Measurements from ENCODE around the gene LRRC66.

LRRC66 gene, protein sequence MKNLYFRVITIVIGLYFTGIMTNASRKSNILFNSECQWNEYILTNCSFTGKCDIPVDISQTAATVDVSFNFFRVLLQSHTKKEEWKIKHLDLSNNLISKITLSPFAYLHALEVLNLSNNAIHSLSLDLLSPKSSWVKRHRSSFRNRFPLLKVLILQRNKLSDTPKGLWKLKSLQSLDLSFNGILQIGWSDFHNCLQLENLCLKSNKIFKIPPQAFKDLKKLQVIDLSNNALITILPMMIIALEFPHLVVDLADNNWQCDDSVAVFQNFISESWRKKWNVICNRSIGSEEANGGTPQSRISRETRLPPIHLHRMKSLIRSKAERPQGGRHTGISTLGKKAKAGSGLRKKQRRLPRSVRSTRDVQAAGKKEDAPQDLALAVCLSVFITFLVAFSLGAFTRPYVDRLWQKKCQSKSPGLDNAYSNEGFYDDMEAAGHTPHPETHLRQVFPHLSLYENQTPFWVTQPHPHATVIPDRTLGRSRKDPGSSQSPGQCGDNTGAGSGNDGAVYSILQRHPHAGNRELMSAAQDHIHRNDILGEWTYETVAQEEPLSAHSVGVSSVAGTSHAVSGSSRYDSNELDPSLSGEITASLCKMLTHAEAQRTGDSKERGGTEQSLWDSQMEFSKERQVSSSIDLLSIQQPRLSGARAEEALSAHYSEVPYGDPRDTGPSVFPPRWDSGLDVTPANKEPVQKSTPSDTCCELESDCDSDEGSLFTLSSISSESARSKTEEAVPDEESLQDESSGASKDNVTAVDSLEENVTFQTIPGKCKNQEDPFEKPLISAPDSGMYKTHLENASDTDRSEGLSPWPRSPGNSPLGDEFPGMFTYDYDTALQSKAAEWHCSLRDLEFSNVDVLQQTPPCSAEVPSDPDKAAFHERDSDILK

DNA sequence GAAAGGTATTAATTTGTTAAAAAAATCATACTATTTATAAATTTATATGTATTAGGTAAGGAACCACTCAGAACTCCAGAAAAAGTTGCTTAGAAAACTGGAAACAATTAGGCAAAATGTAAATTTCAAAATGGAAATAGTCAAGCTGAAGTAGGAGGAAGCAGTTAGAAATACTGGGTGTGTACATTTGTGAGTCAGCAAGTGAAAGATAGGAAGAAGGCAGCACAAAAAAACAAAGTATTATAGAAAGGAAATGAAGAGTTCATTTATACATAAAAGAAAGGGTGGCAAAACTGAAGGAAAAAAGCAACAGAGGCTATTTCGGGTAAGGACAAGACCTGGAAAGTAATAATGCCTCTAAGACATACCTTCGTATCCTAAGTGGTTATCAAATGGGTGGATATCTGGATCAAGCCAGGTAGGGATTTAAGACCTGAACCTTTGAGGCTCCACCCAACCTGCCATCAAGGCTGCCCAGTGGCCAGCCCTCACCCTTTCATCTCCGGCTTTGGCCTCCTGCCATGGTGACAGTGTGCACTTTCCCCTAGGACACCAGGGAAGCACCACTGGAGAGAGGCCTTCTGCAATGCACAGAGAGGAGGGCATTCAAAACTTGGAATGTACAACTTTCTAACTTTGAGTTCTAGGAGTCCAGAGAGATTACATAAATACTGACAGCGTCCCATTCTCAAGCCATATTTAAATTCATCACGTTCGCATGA lies at the start of gene LRRC66:
TSS of gene LRRC66 (minus strand) at position 428 of the 722 bp plus-strand sequence. CDS start 2,750 bp downstream, outside the sequence.
- peaks cover 3% of the 10 kb centered on the region for H3K36me3 ChIP-seq (ENCODE audit: control insufficient read depth, insufficient read depth, low read length)
- no peaks in the 10 kb centered on the region for H3K9me3 ChIP-seq (ENCODE audit: control insufficient read depth, low read length)
- H3K4me3 ChIP-seq (ENCODE audit: low read length): peak within 1 kb of the TSS; percentile 12
- peak within 1 kb of the TSS; percentile 45 for H3K9ac ChIP-seq (ENCODE audit: low read length)
- H3K4me1 ChIP-seq (ENCODE audit: control insufficient read depth, insufficient read depth, low read length): peaks cover 10% of the 10 kb centered on the region
- no peaks in the 10 kb centered on the region for H3K27me3 ChIP-seq (ENCODE audit: control insufficient read depth, insufficient read depth, low read length)

DNA sequence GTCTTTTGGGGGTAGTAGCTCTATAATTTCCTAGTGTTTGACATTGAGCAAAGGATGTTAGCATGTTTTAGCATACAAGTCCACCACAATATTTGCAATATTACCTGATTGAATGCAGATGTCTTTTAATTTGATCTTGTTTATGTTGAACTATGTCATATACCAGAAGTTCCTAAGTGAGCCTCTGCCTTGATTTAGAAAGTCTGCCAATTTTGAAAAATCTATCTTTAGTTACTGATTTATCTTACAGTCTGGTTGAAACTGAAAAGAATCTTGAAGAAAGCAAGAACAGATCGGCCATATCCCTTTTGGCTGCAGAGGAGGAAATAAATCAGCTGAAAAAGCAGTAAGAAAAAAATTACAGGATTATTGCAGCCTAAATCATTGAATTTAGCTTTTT lies 49.4 kb upstream of the LRRC66 start:
- Histone ChIP-seq H3K4me1 (ENCODE audit: control insufficient read depth, insufficient read depth, low read length) (no peaks in the 10 kb centered on the region), H3K36me3 (ENCODE audit: control insufficient read depth, insufficient read depth, low read length) (no peaks in the 10 kb centered on the region), H3K9ac (ENCODE audit: low read length) (no peak overlapping the region), H3K4me3 (ENCODE audit: low read length) (no peak overlapping the region), H3K27me3 (ENCODE audit: control insufficient read depth, insufficient read depth, low read length) (no peaks in the 10 kb centered on the region), H3K9me3 (ENCODE audit: control insufficient read depth, low read length) (no peaks in the 10 kb centered on the region)

DNA sequence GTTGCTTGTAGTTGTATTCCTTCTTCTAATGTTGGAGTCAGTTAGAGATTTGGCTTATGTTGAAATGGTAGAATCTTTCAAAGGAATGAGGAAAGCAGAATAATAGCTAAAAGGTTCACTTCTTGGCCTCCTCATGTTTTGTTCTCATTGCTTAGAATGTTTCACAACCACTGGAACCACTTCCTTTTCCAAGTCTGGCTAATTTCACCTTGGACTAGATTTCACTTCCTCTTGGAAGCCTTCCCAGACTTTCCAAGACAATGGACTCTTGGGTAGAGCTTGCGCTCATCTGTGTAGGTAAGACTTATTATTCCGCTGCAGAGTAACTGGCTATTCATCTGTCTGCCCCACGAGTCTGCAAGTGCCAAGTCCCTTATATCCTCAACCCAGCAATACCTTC lies 39.2 kb upstream of the LRRC66 start:
- Histone ChIP-seq H3K4me1 (ENCODE audit: control insufficient read depth, insufficient read depth, low read length) (peaks cover 22% of the 10 kb centered on the region), H3K4me3 (ENCODE audit: low read length) (no peak overlapping the region)

DNA sequence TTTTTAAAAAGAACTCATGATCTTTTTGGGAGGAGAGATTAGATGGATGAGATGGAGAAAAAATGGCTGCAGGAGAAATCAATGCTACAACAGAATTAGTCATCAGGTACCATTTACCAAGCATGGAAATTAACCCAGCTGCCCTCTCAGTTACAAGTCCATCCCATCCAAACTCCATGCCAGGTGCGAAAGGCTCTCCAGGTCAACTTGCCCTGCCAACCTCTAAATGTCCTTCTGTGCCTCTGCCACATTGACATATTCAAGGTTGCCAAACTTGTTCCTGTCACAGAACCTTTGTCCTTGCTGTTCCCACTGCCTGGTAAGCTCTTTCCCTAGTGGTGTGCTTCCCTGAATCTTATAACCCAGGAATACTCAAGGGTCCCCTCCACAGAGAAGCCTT lies 38.1 kb upstream of the LRRC66 start:
- Histone ChIP-seq H3K4me3 (ENCODE audit: low read length) (no peak overlapping the region), H3K9me3 (ENCODE audit: control insufficient read depth, low read length) (no peaks in the 10 kb centered on the region), H3K27me3 (ENCODE audit: control insufficient read depth, insufficient read depth, low read length) (no peaks in the 10 kb centered on the region), H3K4me1 (ENCODE audit: control insufficient read depth, insufficient read depth, low read length) (peaks cover 22% of the 10 kb centered on the region), H3K9ac (ENCODE audit: low read length) (no peak overlapping the region), H3K36me3 (ENCODE audit: control insufficient read depth, insufficient read depth, low read length) (no peaks in the 10 kb centered on the region)

More for the DNA sequence above, 39.2 kb upstream of the LRRC66 start:
- H3K9me3 ChIP-seq (ENCODE audit: control insufficient read depth, low read length): no peaks in the 10 kb centered on the region
- no peaks in the 10 kb centered on the region for H3K36me3 ChIP-seq (ENCODE audit: control insufficient read depth, insufficient read depth, low read length)
- H3K27me3 ChIP-seq (ENCODE audit: control insufficient read depth, insufficient read depth, low read length): no peaks in the 10 kb centered on the region
- H3K9ac ChIP-seq (ENCODE audit: low read length): no peak overlapping the region

DNA sequence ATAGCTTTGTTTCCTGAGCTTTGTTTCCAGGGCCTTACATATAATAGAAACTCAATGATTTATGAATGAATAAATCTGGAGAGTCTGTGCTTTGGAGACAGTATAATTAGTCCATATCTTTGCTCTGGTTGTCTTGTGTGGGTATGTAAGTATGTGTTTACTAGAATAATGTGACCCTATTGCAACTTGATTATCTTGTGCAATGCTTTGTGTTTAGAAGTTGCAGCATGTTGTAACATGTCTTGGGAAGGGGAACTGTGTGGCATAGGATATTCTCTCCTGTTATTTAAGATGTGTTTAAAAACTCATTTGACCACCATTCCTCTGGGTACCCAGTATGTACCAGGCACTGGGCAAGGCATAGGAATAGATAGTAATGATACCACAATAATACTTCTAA lies 37.0 kb upstream of the LRRC66 start:
- Histone ChIP-seq H3K27me3 (ENCODE audit: control insufficient read depth, insufficient read depth, low read length) (no peaks in the 10 kb centered on the region), H3K9me3 (ENCODE audit: control insufficient read depth, low read length) (no peaks in the 10 kb centered on the region), H3K4me1 (ENCODE audit: control insufficient read depth, insufficient read depth, low read length) (peaks cover 25% of the 10 kb centered on the region), H3K9ac (ENCODE audit: low read length) (no peak overlapping the region), H3K36me3 (ENCODE audit: control insufficient read depth, insufficient read depth, low read length) (no peaks in the 10 kb centered on the region), H3K4me3 (ENCODE audit: low read length) (no peak overlapping the region)

DNA sequence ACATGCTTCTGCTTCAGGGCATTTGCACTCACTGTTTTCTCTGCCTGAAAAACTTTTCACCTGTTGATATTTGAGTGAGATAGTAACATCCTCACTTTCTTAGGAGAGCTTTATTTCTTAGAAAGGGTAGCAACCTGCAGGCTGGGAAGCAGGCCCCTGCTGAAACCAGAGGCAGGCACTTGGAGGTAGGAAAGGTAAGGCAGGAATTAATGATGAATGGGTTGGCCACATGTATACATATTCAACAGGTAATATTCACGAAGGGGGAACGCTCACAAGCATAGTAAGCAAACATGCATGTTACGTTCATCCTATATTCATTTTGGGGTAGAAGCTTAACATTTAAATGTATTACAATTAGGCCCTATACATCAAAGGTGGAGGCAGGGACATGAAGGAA lies 34.1 kb upstream of the LRRC66 start:
- H3K36me3 ChIP-seq (ENCODE audit: control insufficient read depth, insufficient read depth, low read length): no peaks in the 10 kb centered on the region
- H3K9ac ChIP-seq (ENCODE audit: low read length): no peak overlapping the region
- H3K4me3 ChIP-seq (ENCODE audit: low read length): no peak overlapping the region
- H3K27me3 ChIP-seq (ENCODE audit: control insufficient read depth, insufficient read depth, low read length): no peaks in the 10 kb centered on the region
- no peaks in the 10 kb centered on the region for H3K9me3 ChIP-seq (ENCODE audit: control insufficient read depth, low read length)
- peaks cover 16% of the 10 kb centered on the region for H3K4me1 ChIP-seq (ENCODE audit: control insufficient read depth, insufficient read depth, low read length)

DNA sequence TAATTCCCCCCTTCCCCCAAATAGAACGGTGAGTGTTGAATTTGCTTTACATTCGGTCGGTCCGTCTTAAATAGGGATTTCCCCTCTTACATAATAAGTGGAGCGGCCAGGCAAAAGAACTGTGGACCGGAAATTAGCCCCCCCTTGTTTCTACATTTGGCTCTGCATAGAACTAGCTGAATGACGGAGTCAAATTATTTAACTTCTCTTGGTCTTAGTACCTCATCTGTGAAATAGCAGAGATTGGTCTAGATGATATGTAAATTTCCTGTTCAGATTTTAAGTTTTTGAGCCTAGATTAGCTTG lies 32.3 kb upstream of the LRRC66 start:
- Histone ChIP-seq H3K36me3 (ENCODE audit: control insufficient read depth, insufficient read depth, low read length) (no peaks in the 10 kb centered on the region), H3K9ac (ENCODE audit: low read length) (peak overlapping the region; percentile 65), H3K4me1 (ENCODE audit: control insufficient read depth, insufficient read depth, low read length) (peaks cover 3% of the 10 kb centered on the region), H3K27me3 (ENCODE audit: control insufficient read depth, insufficient read depth, low read length) (no peaks in the 10 kb centered on the region), H3K4me3 (ENCODE audit: low read length) (peak overlapping the region; percentile 77), H3K9me3 (ENCODE audit: control insufficient read depth, low read length) (no peaks in the 10 kb centered on the region)

DNA sequence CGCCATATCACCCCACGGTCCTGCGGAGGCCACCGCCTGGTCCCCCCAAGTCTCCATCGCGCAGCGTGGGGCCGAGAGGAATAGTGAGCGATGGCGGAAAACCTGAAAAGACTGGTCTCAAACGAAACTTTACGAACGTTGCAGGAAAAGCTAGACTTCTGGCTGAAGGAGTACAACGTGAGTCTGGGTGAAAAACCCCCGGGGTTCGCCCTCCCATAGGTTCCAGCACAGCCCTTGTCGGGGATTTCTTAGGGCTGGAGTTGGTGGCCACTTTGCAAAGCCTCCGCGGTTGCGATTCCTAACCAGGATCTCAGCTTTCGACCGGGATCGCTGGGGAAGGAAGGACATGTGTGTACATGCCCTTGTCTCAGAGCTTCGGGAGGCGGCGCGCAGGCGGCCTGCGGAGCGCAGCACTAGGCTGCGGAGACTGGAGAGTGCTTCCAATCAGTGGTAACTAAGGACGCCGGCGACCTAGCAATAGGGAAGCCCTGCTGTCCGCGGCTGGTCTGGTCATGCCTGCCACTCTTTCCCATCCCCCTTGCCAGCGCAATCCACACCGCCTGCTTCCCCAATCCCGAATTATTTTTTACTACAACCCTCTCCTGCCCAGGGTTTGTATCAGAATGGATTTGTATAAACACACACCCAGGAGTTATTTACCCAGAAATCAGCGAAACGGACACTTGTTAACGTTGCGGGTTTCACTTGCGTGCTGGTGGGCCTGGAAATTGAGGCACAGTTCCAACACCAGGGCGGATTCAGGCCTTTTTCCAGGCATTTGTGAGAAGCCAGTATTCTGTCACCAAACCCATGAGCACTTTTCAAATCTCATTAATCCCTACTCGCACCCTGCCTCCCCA lies 31.7 kb upstream of the LRRC66 start:
- Histone ChIP-seq H3K9ac (ENCODE audit: low read length) (peak overlapping the region; percentile 65), H3K4me1 (ENCODE audit: control insufficient read depth, insufficient read depth, low read length) (peaks cover 3% of the 10 kb centered on the region), H3K27me3 (ENCODE audit: control insufficient read depth, insufficient read depth, low read length) (no peaks in the 10 kb centered on the region), H3K4me3 (ENCODE audit: low read length) (peak overlapping the region; percentile 77), H3K36me3 (ENCODE audit: control insufficient read depth, insufficient read depth, low read length) (no peaks in the 10 kb centered on the region), H3K9me3 (ENCODE audit: control insufficient read depth, low read length) (no peaks in the 10 kb centered on the region)

DNA sequence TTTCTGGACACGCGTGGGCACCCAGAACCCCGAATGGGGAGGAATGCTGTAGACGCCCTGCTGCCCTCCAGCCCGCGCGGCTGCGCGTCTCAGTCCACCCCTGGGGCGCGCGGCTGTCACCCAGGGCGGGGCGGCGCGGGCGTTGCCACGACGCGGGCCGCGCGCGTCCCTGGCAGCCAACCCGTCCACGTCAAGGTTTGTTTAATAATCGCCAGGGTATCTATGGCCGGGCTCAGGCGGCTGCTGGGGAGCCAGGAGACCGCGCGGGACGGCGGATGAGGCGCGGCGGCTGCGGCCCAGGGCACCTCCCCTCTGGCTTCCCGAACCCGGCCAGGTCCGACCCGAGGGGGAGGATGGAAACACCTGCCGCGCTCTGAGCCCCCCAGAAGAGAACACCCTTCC lies 31.1 kb upstream of the LRRC66 start, which contains the start of gene SPATA18:
TSS of gene SPATA18 (plus strand) at position 92 of the 402 bp plus-strand sequence. CDS start 401 bp downstream, outside the sequence.
- no peaks in the 10 kb centered on the region for H3K9me3 ChIP-seq (ENCODE audit: control insufficient read depth, low read length)
- H3K9ac ChIP-seq (ENCODE audit: low read length): peak within 1 kb of the TSS; percentile 65
- H3K36me3 ChIP-seq (ENCODE audit: control insufficient read depth, insufficient read depth, low read length): no peaks in the 10 kb centered on the region
- peak within 1 kb of the TSS; percentile 77 for H3K4me3 ChIP-seq (ENCODE audit: low read length)
- no peaks in the 10 kb centered on the region for H3K27me3 ChIP-seq (ENCODE audit: control insufficient read depth, insufficient read depth, low read length)
- H3K4me1 ChIP-seq (ENCODE audit: control insufficient read depth, insufficient read depth, low read length): peaks cover 3% of the 10 kb centered on the region

DNA sequence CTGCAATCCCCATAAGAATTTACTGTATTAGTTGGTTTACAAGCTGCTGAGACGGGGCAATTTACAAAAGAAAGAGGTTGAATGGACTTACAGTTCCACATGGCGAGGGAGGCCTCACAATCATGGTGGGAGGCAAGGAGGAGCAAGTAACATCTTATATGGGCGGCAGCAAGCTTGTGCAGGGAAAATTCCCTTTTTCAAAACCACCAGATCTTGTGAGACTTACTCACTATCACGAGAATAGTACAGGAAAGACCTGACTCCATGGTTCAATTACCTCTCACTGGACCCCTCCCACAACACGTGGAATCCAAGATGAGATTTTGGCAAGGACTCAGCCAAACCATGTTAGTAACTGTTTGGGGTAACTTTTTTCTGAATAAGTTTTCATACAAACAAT lies 29.1 kb upstream of the LRRC66 start:
- Histone ChIP-seq H3K4me3 (ENCODE audit: low read length) (no peak overlapping the region), H3K4me1 (ENCODE audit: control insufficient read depth, insufficient read depth, low read length) (peaks cover 3% of the 10 kb centered on the region), H3K27me3 (ENCODE audit: control insufficient read depth, insufficient read depth, low read length) (no peaks in the 10 kb centered on the region), H3K9ac (ENCODE audit: low read length) (no peak overlapping the region), H3K9me3 (ENCODE audit: control insufficient read depth, low read length) (no peaks in the 10 kb centered on the region), H3K36me3 (ENCODE audit: control insufficient read depth, insufficient read depth, low read length) (no peaks in the 10 kb centered on the region)

DNA sequence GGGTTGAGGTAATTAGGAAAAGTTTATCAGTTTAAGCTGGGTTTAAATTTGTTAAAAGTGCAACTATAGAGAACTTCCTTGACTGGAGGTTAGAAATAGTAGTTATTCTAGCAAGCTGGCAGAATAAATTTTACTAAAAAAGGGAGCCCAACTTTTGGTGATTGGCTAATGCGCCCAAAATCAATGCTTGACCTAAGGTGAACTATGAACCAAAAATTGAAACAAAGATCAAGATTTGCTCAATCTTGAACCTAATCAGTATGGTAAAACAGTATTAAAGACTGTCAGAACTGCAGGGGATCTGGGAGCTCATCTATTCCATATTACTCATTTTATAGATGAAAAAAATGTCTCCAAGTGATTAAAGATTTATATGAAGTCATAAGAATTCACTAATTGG lies 24.9 kb upstream of the LRRC66 start:
- no peak overlapping the region for H3K4me3 ChIP-seq (ENCODE audit: low read length)

More for the DNA sequence above, 24.9 kb upstream of the LRRC66 start:
- Histone ChIP-seq H3K9me3 (ENCODE audit: control insufficient read depth, low read length) (no peaks in the 10 kb centered on the region), H3K36me3 (ENCODE audit: control insufficient read depth, insufficient read depth, low read length) (no peaks in the 10 kb centered on the region), H3K9ac (ENCODE audit: low read length) (no peak overlapping the region), H3K27me3 (ENCODE audit: control insufficient read depth, insufficient read depth, low read length) (no peaks in the 10 kb centered on the region), H3K4me1 (ENCODE audit: control insufficient read depth, insufficient read depth, low read length) (no peaks in the 10 kb centered on the region)

Data from mucosa of stomach (tissue), 1 donor.